Fibroblast of villous mesenchyme (primary cell): ENCODE data around the gene DHRS11. TPM values are rescaled to one million over a fixed set of nuclear protein-coding genes. Genes with fewer than 3 reads are reported as not detected.

ENCODE experiments used
- DNase-seq: peaks from one replicate; pipeline ENCODE4 v3.0.0-alpha.2; 2010; ENCODE audit warnings: low read depth
- H3K4me3 ChIP-seq: 2 replicates; pipeline ENCODE4 v1.5.1; 2011; ENCODE audit warnings: low read depth, mild to moderate bottlenecking, low read length
- CTCF ChIP-seq: IDR thresholded peaks from 2 replicates; pipeline ENCODE4 v1.5.1; 2012; ENCODE audit warnings: low read depth, mild to moderate bottlenecking, low read length; ENCODE audit not compliant: insufficient read depth
- total RNA-seq: library from RNA; depleted of rRNA; stranded (reverse); fragments of >200 nt; gene quantifications from 2 replicates; pipeline ENCODE4 v1.2.3, GENCODE V29; 2012

The DHRS11 gene
- total RNA-seq, 1 donor, result 5.6 TPM

GRCh38 chr17:36645422-36645821 is 53.7 kb downstream of the DHRS11 start:
- DNase-seq, result no peak
- H3K4me3 ChIP-seq, result no peak overlapping the region
- TF ChIP-seq CTCF, result no peak

GRCh38 chr17:36647636-36648035 is 56.0 kb downstream of the DHRS11 start:
- H3K4me3 ChIP-seq, result no peak overlapping the region
- no peak for TF ChIP-seq CTCF
- DNase-seq, result no peak

GRCh38 chr17:36650096-36650775 is 58.6 kb downstream of the DHRS11 start:
- H3K4me3 ChIP-seq, result no peak overlapping the region
- no peak for DNase-seq
- TF ChIP-seq CTCF, result no peak

Other genes with a start within 250 kb of the DHRS11 start
- gene TBC1D3H, start 203.4 kb upstream of the DHRS11 start, total RNA-seq, result not detected in 2 replicates
- gene ZNHIT3, start 105.2 kb upstream of the DHRS11 start, total RNA-seq, result 15.5 and 17.7 TPM in 2 replicates
- gene MYO19, start 57.0 kb upstream of the DHRS11 start, total RNA-seq, result 50.1 and 52.8 TPM in 2 replicates
- 8.6 and 8.7 TPM in 2 replicates for gene PIGW, start 56.9 kb upstream of the DHRS11 start, total RNA-seq
- 63.5 and 70.4 TPM in 2 replicates for gene GGNBP2, start 47.0 kb upstream of the DHRS11 start, total RNA-seq
- gene MRM1, start 9.7 kb downstream of the DHRS11 start, total RNA-seq, result 3.9 and 4.7 TPM in 2 replicates